Amygdala (tissue), 56 donors: Measurements from ENCODE around the gene BMF.
A peak's percentile ranks its signal among the peaks of the same experiment; 100 is the strongest.

Experiments used
- DNase-seq, 56 donors: peaks; one replicate each; lab custom pipeline; 2025; lab: John Stamatoyannopoulos, UW

The BMF gene

GRCh38 chr15:40070608-40071218 is 38.0 kb downstream of the BMF start:
- DNase-seq, result no peak

GRCh38 chr15:40070166-40070557 is 38.5 kb downstream of the BMF start:
- no peak for DNase-seq

- DNase-seq, result peak in 55 of 56 donors; percentile 49 to 98 (median 91)
Measured at GRCh38 chr15:40069178-40070165, 39.2 kb downstream of the BMF start.

GRCh38 chr15:40067921-40068624 is 40.6 kb downstream of the BMF start:
- no peak for DNase-seq

GRCh38 chr15:40066589-40066988 is 42.1 kb downstream of the BMF start:
- no peak for DNase-seq

GRCh38 chr15:40065166-40065565 is 43.5 kb downstream of the BMF start:
- no peak for DNase-seq

GRCh38 chr15:40064231-40064894 is 44.3 kb downstream of the BMF start:
- peak in 1 of 56 donors; percentile 6 for DNase-seq

GRCh38 chr15:40063563-40064011 is 45.1 kb downstream of the BMF start:
- DNase-seq, result peak in 31 of 56 donors; percentile 5 to 73 (median 38)

- DNase-seq, result no peak
Measured at GRCh38 chr15:40062816-40063562, 45.7 kb downstream of the BMF start.

GRCh38 chr15:40061212-40061901 is 47.3 kb downstream of the BMF start:
- no peak for DNase-seq

- DNase-seq, result no peak
Measured at GRCh38 chr15:40060236-40060961, 48.3 kb downstream of the BMF start.

- no peak for DNase-seq
Measured at GRCh38 chr15:40059821-40060220, 48.9 kb downstream of the BMF start.

GRCh38 chr15:40058476-40059140 is 50.1 kb downstream of the BMF start:
- DNase-seq, result no peak

GRCh38 chr15:40055576-40056293 is 52.9 kb downstream of the BMF start:
- peak in 1 of 56 donors; percentile 18 for DNase-seq

- no peak for DNase-seq
Measured at GRCh38 chr15:40054855-40055575, 53.7 kb downstream of the BMF start.

GRCh38 chr15:40054605-40054854 is 54.1 kb downstream of the BMF start:
- DNase-seq, result no peak
